A673 (cell line): ENCODE results near the gene LPP. TPM values are rescaled to one million over a fixed set of nuclear protein-coding genes. Genes with fewer than 3 reads are reported as not detected.

Experiments
- BruUV-seq: library from RNA; stranded (reverse); fragments of 400-500 nt; replicated peaks from 2 replicates; lab custom pipeline; 2021; lab: Mats Ljungman, UMichigan
- CTCF ChIA-PET: fragments of 300-600 bp; sonication (Branson Sonifier 250); formaldehyde crosslinking; loops from one replicate; lab custom pipeline; 2022; ENCODE audit warnings: antibody characterized with exemption; lab: Charles Lee
- POLR2A ChIA-PET: fragments of 300-600 bp; sonication (Branson Sonifier 250); formaldehyde crosslinking; loops from one replicate; lab custom pipeline; 2022; ENCODE audit warnings: antibody characterized with exemption; ENCODE audit not compliant: low non-redundant PET; lab: Charles Lee
- DNase-seq: peaks from one replicate; pipeline ENCODE4 v3.0.0-alpha.2; 2015; ENCODE audit warnings: low spot score
- H3K27ac ChIP-seq: fragments of 200-600 bp; sonication (generic); 2 replicates; pipeline ENCODE4 v1.5.1; 2016; ENCODE audit warnings: mixed run types, low read depth, mild to moderate bottlenecking, mixed read lengths, antibody characterized with exemption, low read length; ENCODE audit not compliant: poor library complexity, severe bottlenecking
- H3K27me3 ChIP-seq: fragments of 200-600 bp; sonication (generic); replicated peaks from 2 replicates; pipeline ENCODE4 v1.6.1; 2017; ENCODE audit warnings: mixed run types, low read depth, mild to moderate bottlenecking, mixed read lengths, antibody characterized with exemption, low read length; ENCODE audit not compliant: insufficient read depth, poor library complexity
- H3K36me3 ChIP-seq: fragments of 200-600 bp; sonication (generic); 2 replicates; pipeline ENCODE4 v1.6.1; 2016; ENCODE audit warnings: mixed run types, mild to moderate bottlenecking, mixed read lengths, antibody characterized with exemption, low read length; ENCODE audit not compliant: insufficient read depth, poor library complexity, severe bottlenecking
- H3K4me1 ChIP-seq: fragments of 200-600 bp; sonication (generic); 2 replicates; pipeline ENCODE4 v1.6.1; 2017; ENCODE audit warnings: mixed run types, mild to moderate bottlenecking, mixed read lengths, antibody characterized with exemption, low read length; ENCODE audit not compliant: insufficient read depth, poor library complexity, severe bottlenecking
- H3K4me3 ChIP-seq: fragments of 200-600 bp; sonication (generic); 2 replicates; pipeline ENCODE4 v1.5.1; 2016; ENCODE audit warnings: low read depth, mixed run types, mild to moderate bottlenecking, mixed read lengths, low read length; ENCODE audit not compliant: poor library complexity, severe bottlenecking
- H3K9me3 ChIP-seq: fragments of 200-600 bp; sonication (generic); 2 replicates; pipeline ENCODE4 v1.6.1; 2016; ENCODE audit warnings: mixed run types, low read depth, mild to moderate bottlenecking, mixed read lengths, antibody characterized with exemption, low read length; ENCODE audit not compliant: poor library complexity, severe bottlenecking
- CTCF ChIP-seq: fragments of 300-800, 200-600 bp; sonication (generic); conservative IDR thresholded peaks from 2 replicates; pipeline ENCODE4 v1.5.1; 2017; ENCODE audit warnings: low read depth, mild to moderate bottlenecking, antibody characterized with exemption, low read length, moderate library complexity, mixed read lengths
- EZH2 ChIP-seq: fragments of 200-600 bp; sonication (generic); IDR thresholded peaks from 2 replicates; pipeline ENCODE4 v1.6.1; 2017; ENCODE audit warnings: borderline replicate concordance, low read depth, mild to moderate bottlenecking, mixed read lengths, antibody characterized with exemption, low read length; ENCODE audit not compliant: poor library complexity, severe bottlenecking
- intact Hi-C: fragments of 100-400 bp; cut with micrococcal nuclease; formaldehyde crosslinking; loops from one replicate; pipeline ENCODE4 v1.10.0; 2022; ENCODE audit not compliant: unreplicated experiment
- total RNA-seq: library from RNA; stranded (reverse); gene quantifications from 2 replicates; pipeline ENCODE4 v1.2.3, GENCODE V29; 2021

The LPP gene
- total RNA-seq, 1 experiment from 2014 or later = 39.7 TPM

GRCh38 chr3:188900421-188900951 lies 746.5 kb downstream of the LPP start:
- no peak overlapping the region for H3K27ac ChIP-seq
- intact Hi-C loops = no loop called here
- no TSS peak for BruUV-seq
- no peak overlapping the region for H3K4me3 ChIP-seq
- CTCF ChIA-PET = interaction anchor here (0.5 kb wide), 2 partner anchors 983 to 1007 kb away, joined by 5 to 6 read pairs; no protein-coding TSS in a partner anchor
- H3K9me3 ChIP-seq = no peaks in the 10 kb centered on the region
- POLR2A ChIA-PET = interaction anchor here (0.6 kb wide), 1 partner anchor 1155 kb away, joined by 6 read pairs; the partner anchor contains the start of gene BCL6
- TF ChIP-seq CTCF = no peak
- TF ChIP-seq EZH2 = no peak
- H3K27me3 ChIP-seq = no peaks in the 10 kb centered on the region
- DNase-seq = peak; percentile 34
- H3K4me1 ChIP-seq = peaks cover 9% of the 10 kb centered on the region
- no peaks in the 10 kb centered on the region for H3K36me3 ChIP-seq

DNA sequence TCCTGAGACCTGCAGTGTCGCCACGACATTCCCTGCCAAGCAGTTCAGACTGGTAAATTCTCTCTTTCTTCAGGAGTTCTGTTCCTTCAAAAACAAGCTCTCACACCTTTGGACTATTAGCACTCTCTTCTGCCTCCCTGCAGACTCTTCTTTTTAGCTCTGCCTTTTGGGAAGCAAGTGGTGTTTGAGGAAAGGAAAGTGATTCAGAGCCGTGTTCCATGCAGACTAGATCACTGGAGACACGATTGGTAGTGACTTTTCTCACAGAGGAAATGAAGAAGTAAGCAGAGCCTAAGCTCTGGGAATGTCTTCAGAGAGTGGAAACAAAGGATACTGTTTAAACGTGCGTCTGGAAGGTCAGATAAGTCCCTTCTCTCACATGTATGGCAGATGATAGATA lies 747.2 kb downstream of the LPP start:
- Histone ChIP-seq H3K4me1 (peaks cover 9% of the 10 kb centered on the region), H3K9me3 (no peaks in the 10 kb centered on the region), H3K27me3 (no peaks in the 10 kb centered on the region), H3K36me3 (no peaks in the 10 kb centered on the region), H3K27ac (no peak overlapping the region), H3K4me3 (no peak overlapping the region)
- intact Hi-C loops = no loop called here
- ChIA-PET CTCF (interaction anchor here (0.5 kb wide), 1 partner anchor 984 kb away, joined by 6 read pairs; no protein-coding TSS in a partner anchor), POLR2A (no interaction called here)
- no peak for DNase-seq
- TF ChIP-seq EZH2 = no peak
- TF ChIP-seq CTCF = no peak
- BruUV-seq = no TSS peak

DNA sequence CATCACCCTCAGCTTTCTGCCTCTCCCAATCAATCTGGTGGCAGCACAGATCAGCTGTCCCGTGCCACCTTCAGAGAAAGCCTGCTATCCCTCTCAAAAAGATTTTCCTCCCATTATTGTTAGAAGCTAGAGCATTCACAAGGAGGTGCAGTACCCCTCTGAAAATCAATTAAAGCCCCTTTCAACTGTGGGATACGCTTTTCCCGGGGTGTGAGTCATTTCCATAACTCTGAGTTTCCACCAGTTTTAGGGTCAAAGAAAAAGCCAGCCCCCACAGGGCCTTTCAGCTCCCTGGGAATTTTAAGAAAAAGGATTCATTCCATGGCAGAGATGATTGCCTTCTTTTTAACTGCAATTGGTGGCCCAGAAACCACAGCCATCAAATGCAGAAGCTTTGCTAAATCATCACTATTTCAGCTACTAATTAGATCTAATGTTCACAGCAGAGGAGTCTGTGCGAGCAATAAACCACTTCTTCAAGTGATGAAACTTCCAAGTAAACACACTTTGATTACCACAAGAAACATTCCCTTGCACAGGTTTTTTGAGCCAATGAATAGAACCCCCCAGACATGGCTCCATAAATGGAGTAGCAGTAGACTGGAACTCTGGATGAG lies 747.8 kb downstream of the LPP start:
- no peaks in the 10 kb centered on the region for H3K36me3 ChIP-seq
- no peak for TF ChIP-seq CTCF
- no peak for TF ChIP-seq EZH2
- ChIA-PET POLR2A (no interaction called here), CTCF (no interaction called here)
- no peak overlapping the region for H3K4me3 ChIP-seq
- no peaks in the 10 kb centered on the region for H3K9me3 ChIP-seq
- no peaks in the 10 kb centered on the region for H3K27me3 ChIP-seq
- no TSS peak for BruUV-seq
- no peak overlapping the region for H3K27ac ChIP-seq
- DNase-seq = no peak
- intact Hi-C loops = no loop called here
- peaks cover 9% of the 10 kb centered on the region for H3K4me1 ChIP-seq
